ENCODE data around the gene ABCC9.

The ABCC9 gene

GRCh38 chr12:21865846-21866245, 75.4 kb downstream of the ABCC9 start:
- no peak for DNase-seq

DNA sequence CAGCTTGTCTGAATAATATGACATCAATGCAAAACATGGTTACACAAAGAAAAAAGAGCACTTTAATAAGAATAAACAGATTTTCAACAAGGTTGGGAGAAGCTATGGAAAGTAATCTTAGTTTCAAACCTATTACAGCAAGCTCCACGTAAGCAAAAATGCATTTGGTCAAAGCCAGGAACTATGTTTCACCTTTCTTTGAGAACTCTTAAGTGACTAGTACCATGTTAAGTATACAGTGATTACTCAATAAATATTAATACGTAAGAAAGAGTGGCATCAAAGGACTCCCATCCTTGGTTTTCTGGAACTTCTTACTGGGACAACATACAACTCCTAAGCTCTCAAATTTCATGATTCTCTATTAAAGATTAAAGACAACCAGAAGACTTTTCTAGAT, 80.7 kb downstream of the ABCC9 start:
- no peak for DNase-seq

DNA sequence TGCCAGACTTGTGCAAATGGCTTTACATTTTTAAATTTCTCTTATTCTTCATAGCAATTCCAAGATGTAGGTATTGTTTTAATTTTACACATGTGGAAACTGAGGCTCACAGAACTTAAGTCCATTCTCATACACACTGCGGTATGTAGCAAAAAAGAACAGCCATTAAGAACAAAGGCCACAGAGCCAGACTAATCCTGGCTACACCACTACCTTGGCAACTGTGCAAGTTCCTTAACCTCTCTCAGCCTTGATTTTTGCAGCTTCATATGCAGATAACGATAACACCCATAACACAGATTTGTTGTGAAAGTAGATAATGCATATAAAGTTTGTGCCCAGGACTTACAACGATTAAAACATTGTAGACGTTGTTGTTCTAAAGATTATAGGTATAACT, 81.1 kb downstream of the ABCC9 start:
- DNase-seq = no peak

DNA sequence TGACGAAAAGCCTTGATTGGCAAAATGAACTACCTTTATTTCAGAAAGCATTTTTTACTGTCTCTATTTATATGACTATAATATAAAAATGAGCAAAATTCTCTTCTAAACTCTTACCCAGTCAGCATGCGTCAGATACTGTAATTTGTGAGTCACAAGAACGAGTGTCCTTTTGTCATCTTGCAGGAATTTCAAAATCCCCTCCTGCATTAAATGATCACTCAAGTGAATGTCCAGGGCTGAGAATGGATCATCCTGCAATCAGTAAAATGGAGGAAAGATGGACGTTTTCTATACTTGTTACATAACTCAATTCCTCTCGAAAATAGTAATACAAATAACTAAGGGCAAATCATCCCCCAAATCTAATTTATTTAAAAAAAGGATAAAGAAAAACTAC, 89.0 kb downstream of the ABCC9 start:
- DNase-seq = no peak

- DNase-seq = no peak
These were observed 90.1 kb downstream of the ABCC9 start for GRCh38 chr12:21851151-21851550.

GRCh38 chr12:21850419-21850818, 90.8 kb downstream of the ABCC9 start:
- no peak for DNase-seq

DNA sequence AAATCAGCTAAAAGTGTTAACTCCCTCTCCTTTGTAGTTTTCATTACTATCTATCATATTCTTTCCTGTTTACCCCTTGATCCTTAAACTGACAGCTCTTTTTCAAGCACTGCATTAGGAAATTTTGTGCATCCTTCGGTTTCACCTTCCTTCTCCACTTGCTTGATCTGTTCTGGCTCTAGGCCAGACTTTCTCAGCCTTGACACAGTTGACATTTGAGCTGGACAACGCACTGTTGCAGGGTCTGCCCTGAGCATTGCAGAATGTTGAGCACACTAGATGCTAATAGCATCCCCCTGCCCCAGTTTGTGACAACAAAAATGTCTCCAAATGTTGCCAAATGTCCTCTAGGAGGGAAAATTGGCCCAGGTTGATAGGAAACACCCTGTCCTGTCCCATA, 91.3 kb downstream of the ABCC9 start:
- DNase-seq = no peak

DNA sequence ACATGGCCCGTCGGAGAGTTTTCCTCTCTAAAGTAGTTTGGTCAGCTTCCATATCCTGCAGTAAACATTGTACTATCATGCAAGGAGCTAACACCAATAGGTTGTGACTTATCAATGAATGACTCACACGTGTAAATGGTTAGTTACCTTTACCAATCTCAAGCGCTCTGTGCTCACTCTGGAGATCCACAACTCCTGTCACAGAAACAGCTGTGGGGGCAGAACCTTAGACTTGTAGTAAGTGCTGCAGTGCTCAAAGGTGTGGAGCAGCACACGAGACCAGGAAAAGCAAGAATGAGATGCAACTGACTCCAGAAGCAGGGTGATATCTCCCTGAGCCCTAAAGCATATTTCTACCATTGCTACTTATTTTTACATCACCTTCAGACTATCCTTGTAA, 93.0 kb downstream of the ABCC9 start:
- DNase-seq = no peak

- no peak for DNase-seq
These were observed 97.4 kb downstream of the ABCC9 start for GRCh38 chr12:21843795-21844194.

DNA sequence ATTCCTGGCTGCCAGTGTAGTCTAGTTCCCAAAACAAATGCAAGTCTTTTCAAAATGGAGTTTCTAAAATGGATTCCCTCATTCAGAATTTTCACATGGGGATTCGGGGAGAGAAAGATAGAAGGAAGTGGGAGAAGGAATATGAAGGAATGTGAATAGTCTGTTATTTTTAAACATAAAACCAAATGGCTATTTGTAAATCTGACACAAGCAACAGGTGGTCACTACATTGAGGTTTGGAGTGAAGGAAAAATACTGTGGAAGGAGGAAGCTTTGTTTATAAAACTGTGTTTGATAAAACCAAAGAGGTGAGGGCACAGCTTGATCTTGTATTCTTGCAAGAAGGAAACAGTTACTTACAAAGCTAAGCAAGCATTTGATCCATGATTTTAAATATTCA, 101.5 kb downstream of the ABCC9 start:
- DNase-seq = no peak

- no peak for DNase-seq
These were observed 103.4 kb downstream of the ABCC9 start for GRCh38 chr12:21837847-21838246.

DNA sequence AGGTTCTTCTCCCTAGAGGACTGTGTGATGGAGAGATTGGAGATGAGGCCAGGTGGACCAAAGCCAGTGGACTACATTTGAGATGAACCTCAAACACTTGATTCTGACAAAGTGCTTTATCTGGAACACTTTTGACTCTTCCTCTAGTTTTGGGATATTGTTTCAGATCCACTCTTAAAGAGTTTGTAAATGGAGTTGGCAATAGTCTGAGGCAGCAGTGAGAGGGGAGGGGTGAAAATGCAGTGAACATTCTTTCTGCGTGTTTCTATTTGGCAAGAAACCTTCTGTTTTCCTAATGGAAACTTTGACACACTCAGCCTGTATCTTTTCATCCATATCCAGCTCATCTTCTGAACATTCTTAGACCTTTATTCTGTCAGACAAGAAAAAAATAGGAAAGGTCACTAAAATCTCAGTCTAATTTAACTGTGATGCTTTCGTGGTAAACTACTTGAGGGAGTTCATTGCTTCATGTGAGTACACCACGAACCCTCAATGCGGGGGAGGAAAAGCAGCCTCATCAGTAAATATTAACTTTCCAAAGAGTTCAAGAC, 109.4 kb downstream of the ABCC9 start:
- DNase-seq = no peak

DNA sequence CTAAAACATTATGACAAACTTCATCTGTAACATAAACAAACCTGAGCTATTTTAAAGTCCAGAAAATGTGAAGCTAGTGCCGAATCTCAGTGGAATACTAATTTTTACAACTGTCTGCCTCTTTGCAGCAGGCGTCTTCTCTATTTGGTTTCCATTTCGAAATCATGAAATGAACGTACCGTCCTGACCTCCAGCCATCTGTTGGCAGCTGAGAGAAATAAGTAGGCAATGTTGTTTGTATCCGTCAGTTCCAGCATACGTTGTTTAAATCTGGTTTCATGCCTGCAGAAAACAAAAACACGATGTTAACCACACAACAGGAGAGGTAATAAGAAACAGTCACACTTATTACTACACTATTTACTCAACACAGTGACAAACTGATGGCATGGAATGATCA, 112.4 kb downstream of the ABCC9 start:
- no peak for DNase-seq

GRCh38 chr12:21828136-21828775, 113.0 kb downstream of the ABCC9 start:
- DNase-seq = no peak

- DNase-seq = no peak
These were observed 114.1 kb downstream of the ABCC9 start for GRCh38 chr12:21827083-21827482.

GRCh38 chr12:21826618-21826910, 114.7 kb downstream of the ABCC9 start:
- DNase-seq = no peak

DNA sequence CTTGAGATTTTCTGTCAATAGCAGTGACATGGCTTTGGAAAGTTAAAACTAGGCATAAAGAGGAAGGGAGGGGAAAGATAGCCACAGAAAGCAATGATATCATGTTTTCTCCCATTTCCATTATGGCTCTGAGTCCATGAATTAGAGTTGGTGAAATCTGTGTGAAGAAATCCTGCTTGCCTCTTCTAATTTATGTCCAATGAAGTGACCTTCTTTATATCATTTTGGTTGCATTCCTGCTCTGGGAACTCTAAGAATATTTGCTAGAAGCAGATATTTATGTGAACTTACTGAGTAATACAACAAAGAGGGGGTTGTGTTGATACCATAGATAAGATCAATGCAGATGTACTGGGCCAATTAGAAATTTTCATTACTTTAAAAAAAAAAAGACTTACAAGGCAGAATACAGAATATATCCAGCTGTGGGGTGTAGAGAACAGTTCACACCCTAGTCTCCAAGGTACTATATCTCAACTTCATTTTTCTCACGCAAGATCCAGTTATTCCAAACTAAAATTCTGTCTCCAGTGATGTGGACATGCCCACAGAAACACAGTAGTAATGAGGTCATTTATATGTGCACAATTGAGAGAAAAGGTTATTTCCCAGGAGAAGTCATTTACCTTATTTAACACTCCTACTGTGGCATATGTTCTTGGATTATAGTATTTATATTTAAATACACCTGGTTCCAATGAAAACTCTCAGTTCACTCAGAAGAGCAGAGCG, 115.2 kb downstream of the ABCC9 start:
- no peak for DNase-seq

DNA sequence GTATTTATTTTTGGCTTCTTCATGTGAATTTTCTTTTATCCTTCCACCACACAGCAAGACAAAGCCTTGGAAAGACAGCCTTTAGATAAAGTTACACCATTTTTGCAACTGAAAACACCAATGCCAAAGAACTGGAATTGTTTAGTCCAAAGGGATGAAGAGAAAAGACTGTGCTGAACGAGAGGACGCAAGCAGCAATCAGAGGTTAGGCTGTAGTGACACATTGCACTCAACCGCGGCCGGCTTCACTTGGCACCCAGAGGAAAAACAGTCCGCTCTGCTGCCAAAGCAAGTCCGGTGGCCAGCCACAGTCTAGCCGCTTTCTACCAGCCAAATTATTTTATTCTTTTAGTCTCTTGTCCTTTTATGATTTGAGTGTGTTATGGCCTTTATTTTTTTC, 117.6 kb downstream of the ABCC9 start:
- DNase-seq = no peak

DNA sequence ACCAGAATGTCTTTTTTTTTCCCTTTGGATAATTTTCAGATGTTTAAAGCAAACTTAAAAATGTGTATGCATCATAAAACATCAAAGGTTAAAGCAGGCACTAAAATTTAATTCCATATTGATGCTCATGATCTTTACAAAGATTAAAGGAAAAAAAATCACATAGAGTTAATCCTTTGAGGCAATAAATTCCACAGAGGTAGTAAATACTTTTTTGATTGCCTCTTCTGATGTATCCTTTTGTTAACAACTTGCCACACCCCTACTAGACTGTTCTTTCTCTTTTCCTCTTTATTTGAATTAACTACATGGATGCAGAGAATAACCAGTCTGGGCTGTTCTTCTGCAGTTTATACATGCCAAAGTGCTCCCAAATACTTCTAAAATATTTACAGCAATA, 121.5 kb downstream of the ABCC9 start:
- DNase-seq = no peak

- no peak for DNase-seq
These were observed 122.0 kb downstream of the ABCC9 start for GRCh38 chr12:21819236-21819635.

- no peak for DNase-seq
These were observed 122.6 kb downstream of the ABCC9 start for GRCh38 chr12:21818627-21819026.

GRCh38 chr12:21815306-21816062, 125.7 kb downstream of the ABCC9 start:
- DNase-seq = no peak

GRCh38 chr12:21814814-21815213, 126.4 kb downstream of the ABCC9 start:
- no peak for DNase-seq

DNA sequence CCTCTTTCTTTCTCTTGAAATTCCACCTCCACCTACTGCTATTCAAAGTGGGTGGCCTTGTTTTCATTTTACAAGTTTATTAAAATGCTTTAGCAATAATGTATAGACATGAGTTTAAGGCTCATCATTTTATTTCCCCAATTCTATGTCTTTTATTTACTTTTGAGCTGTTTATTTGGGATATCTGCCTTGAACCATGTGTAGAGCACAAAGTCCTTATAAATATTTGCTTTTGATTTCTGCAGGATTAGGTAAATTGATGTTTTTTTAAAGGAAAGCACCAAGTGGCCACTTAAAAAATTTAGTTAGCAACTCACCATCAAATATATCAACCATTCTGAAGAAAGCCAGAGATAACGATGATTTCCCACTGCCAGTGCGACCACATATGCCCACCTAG, 126.9 kb downstream of the ABCC9 start:
- no peak for DNase-seq
